HG03103 (cell line): ENCODE measurements around the gene AK5.

ENCODE experiments used
- ATAC-seq: cut with Tn5 transposase; IDR thresholded peaks from one replicate; pipeline ENCODE4 v1.9.1; 2021; ENCODE audit warnings: low read depth; ENCODE audit not compliant: unreplicated experiment

Gene AK5

DNA sequence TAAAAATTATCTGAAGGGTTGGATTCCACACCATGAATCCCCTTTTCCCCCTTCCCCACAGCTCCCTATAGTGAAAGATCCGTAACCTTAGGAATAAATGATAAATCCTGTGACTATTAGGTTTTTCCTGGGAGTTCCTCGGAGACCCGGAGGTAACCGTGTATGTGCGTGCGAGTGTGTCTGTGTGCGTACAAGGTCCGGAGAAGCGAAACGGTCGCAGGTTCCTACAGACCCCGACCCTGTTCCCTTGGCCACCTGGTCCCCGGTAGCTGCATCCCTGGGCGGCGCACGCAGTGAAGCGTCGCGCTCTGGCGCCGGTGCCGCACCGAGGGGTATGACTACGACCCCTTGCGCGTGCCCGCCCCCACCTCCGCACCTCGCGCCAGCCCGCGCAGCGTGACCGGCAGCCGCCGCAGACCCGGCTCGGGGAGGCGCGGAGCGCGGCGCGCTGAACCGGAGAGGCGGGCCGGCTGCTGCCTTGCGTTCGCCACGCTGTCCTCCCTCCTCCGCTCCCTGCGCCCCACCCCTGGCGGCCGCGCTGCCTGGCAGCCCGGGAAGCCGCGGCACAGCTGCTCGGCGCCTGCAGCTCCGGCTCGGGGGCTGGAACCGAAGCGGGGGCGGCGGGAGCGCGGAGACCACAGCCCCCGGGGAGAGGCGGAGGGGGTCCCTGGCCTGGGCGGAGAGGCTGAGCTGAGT is at the start of gene AK5:
Gene AK5, plus strand, starts transcription at position 529 of the 696 bp plus-strand sequence. CDS start 295 bp downstream, outside the sequence.
- peak; percentile 57 for ATAC-seq

DNA sequence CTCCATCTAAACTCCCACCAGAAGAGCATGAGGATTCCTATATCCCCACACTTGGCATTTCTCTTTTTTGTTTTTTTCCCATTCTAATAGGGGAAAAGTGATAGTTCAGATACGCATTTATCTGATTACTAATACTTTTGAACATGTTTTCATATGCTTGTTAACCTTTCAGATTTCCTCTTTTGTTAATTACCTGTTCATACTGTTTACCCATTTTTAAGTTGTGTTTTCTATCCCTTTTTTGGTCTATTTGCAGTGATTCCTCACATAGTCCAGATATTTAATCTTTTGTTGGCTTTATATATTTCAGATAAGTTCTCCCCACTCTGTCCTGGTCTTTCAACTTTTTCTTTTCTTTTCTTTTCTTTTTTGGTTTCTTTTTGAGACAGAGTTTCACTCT is 49.0 kb upstream of the AK5 start:
- no peak for ATAC-seq

- ATAC-seq = no peak
Observed at GRCh38 chr1:77234096-77234495, 47.7 kb upstream of the AK5 start.

DNA sequence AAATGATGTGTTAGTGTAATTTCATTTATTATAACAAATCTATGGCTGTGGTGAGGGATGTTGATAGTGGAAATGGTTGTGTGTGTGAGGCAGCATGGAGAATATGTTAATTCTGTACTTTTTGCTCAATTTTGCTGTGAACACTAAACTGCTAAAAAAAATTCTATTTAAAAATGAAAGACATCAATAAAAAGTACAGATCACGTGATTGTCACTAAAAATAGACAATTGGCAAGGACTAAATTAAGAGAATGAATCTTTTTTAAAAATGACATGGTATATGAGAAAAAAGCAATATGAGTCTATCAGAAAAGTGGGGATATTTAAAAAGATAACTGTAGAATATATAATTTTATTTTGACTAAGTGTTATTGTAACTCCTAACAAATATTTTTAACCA is 46.9 kb upstream of the AK5 start:
- ATAC-seq = no peak

DNA sequence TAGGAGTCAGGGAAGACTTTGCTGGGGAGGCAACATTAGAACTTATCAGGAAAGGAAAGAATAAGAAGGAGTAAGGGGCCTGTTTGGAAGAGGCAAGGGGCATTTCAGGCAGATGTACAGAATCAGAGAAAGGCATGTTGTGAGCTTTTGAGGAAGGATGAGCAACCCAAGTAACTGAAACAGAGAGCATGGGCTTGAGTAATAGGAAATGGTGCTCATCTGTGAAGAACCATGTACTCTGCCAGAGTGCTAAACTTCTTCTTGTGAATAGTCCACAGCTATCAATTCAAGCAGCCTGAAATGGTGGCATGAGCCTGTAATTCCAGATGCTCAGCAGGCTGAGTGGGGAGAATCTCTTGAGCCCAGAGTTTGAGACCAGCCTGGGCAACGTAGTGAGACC is 43.4 kb upstream of the AK5 start:
- no peak for ATAC-seq

GRCh38 chr1:77239311-77239710 is 42.5 kb upstream of the AK5 start:
- no peak for ATAC-seq

- ATAC-seq = no peak
Observed at GRCh38 chr1:77245830-77246229, 36.0 kb upstream of the AK5 start.

DNA sequence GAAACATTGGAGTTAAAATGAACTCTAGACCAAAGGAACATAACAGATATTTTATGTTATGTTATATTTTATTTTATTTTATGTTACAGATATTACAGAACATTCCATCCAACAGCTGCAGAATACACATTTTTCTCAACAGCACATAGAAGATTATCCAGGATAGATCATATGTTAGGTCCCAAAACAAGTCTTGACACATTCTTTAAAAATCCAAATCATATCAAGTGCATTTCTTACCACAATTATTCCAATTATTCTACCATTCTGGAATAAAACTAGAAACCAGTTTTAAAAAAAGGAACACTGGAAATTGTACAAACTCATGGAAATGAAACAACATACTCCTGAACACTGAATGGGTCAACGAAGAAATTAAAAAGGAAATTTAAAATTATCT is 31.7 kb upstream of the AK5 start:
- ATAC-seq = no peak

GRCh38 chr1:77253211-77253610 is 28.6 kb upstream of the AK5 start:
- no peak for ATAC-seq

- ATAC-seq = no peak
Observed at GRCh38 chr1:77263708-77264107, 18.1 kb upstream of the AK5 start.

- no peak for ATAC-seq
Observed at GRCh38 chr1:77265180-77265579, 16.6 kb upstream of the AK5 start.

- ATAC-seq = no peak
Observed at GRCh38 chr1:77267035-77267434, 14.8 kb upstream of the AK5 start.

DNA sequence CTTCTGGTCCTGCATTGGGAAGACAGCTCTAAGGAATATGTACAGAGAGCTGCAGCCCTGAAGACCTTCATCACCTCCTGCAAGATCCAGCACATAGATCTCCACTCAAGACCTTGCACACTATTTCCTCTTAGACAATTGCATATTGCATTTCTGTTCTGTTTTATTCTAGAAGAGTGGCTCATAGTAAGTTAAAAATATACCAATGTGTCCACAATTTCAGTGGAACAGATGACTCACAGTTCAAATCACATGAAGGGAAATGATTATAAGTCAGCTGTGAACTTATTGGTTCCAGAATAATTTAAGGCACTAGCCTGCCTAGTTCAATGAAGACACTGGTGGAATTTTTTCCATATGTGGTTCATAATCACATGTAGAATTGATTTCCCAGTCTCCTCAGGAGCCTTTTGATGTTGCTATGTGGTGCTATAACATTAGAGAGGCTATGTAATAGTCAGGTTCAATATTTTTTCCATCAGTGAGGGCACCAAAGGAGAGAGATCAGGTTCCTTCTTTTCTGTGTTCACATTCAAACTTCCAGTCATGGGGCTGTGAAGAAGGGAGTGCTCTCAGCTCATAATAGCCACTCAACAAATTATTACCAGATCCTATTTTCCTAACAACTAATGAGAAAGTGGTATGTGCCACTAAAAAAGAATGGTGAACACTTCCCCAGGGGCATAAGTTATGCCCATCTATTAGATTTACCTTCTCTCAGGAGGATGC is 9.8 kb upstream of the AK5 start:
- ATAC-seq = no peak

GRCh38 chr1:77273891-77274290 is 7.9 kb upstream of the AK5 start:
- no peak for ATAC-seq

GRCh38 chr1:77275194-77275593 is 6.6 kb upstream of the AK5 start:
- ATAC-seq = no peak

DNA sequence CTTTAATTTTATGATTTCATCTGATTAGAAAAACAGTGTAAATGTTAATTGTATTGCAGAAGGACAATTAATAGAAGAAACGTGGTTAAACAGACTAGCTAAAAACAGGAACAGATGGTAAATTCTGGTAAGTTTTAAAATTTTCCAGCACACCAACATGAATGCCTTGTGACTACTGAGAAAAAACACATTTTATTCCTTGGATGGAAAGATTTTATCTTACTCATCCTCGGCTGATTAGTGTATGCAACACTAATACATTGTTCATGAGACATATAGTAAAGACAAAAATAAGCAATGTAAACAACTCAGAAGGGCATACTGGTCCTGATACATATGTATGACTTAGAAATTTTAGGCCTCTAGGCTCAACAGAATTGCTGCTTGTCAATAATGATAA is 4.9 kb upstream of the AK5 start:
- no peak for ATAC-seq

DNA sequence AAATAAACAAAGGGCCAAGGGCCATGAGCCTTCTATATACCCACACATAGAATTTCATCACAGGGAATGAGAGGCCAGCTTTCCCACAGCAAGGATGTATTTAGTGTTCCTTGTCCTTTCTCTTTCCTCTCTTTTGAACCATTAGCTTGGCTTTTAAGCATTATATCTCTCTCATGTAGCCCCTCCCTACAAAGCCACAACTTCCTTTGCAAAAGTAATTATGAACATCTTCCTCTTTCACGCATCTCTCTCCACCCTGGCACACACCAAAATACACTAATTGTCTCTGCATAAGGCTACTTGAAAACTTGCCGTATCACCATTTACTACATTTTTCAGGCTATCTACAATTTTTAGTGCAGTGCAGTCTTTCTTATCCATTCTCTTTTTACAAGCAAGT is 1.9 kb upstream of the AK5 start:
- no peak for ATAC-seq

DNA sequence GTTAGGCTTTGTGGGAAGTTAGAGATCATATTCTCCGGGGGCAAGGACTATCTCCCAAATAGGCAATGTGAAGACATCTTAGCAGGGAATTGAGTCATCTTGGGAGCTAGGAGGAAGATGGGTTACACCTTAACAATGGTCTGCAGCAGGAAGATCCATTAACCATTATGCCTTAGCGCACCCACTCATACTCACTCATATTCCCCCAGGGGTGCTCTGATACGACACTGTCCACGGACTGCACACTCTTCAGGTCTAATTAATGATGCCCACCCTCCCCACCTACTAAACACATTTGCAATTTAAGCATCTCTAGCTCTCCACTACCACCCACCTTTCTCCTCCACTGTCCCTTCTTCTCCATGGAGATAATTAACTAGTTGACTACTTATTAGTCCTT is 857 bp upstream of the AK5 start:
- ATAC-seq = no peak

DNA sequence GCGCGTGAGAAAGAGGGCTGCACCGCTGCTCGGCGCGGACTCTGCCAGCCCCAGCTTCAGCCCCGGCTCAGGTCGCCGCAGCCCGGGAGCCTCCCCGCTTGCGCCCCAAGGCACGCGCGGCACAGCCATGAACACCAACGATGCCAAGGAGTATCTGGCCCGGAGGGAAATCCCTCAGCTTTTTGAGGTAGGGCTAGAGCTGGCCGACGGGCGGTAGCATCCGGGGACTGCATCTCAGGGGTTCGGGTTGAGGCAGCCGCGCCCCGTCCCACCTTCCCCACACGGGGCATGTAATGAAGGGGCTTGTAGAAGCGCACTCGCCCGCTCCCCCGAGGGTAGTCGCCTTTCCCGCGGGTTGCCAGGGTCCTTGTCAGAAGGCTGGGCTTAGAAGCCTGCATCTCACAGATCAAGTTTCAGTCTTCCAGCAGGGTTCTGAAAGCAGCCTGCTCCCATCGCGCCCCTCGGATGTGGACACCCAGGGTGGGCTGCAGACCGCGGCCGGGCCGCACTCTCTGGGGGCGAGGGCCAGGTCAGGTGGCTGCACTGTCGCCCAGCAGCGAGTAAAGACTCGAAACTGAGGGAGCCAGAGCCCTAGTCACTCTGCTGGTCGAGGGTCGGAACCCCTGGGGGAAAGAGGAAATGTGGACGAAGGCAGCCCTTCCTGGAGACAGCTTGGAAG is 507 bp downstream of the AK5 start:
- peak; percentile 22 for ATAC-seq

GRCh38 chr1:77282866-77283539 is 1.2 kb downstream of the AK5 start:
- no peak for ATAC-seq
